Bronchial epithelial cell (primary cell): ENCODE measurements around the gene ZFP92. TPM values are rescaled to one million over a fixed set of nuclear protein-coding genes. Genes with fewer than 3 reads are reported as not detected.

Source experiments
- DNase-seq: peaks from one replicate; pipeline ENCODE4 v3.0.0-alpha.2; 2010; ENCODE audit warnings: low read depth
- FAIRE-seq: peaks from 2 replicates; lab custom pipeline; 2011; peaks lifted over from hg19 to GRCh38; lab: Jason Lieb, UNC
- H3K27me3 ChIP-seq: 2 replicates; pipeline ENCODE4 v1.5.1; 2011; ENCODE audit warnings: low read length; ENCODE audit not compliant: control insufficient read depth, insufficient read depth
- H3K36me3 ChIP-seq: 2 replicates; pipeline ENCODE4 v1.5.1; 2011; ENCODE audit warnings: low read length; ENCODE audit not compliant: control insufficient read depth, insufficient read depth
- H3K4me3 ChIP-seq: 2 replicates; pipeline ENCODE4 v1.5.1; 2011; ENCODE audit warnings: mild to moderate bottlenecking, low read depth, low read length, control low read depth
- total RNA-seq: library from RNA; depleted of rRNA; stranded (reverse); fragments of >200 nt; gene quantifications from 2 replicates; pipeline ENCODE4 v1.2.1, GENCODE V29; 2014
- TF ChIP-seq, protein P1 (sequence below): IDR thresholded peaks from 2 replicates; pipeline ENCODE4 v1.5.1; 2011; ENCODE audit warnings: mild to moderate bottlenecking, moderate library complexity, low read length, control low read depth, inconsistent platforms; ENCODE audit not compliant: insufficient read depth, severe bottlenecking

The ZFP92 gene
- total RNA-seq, 1 donor from 2014 or later: 0.53 TPM

DNA sequence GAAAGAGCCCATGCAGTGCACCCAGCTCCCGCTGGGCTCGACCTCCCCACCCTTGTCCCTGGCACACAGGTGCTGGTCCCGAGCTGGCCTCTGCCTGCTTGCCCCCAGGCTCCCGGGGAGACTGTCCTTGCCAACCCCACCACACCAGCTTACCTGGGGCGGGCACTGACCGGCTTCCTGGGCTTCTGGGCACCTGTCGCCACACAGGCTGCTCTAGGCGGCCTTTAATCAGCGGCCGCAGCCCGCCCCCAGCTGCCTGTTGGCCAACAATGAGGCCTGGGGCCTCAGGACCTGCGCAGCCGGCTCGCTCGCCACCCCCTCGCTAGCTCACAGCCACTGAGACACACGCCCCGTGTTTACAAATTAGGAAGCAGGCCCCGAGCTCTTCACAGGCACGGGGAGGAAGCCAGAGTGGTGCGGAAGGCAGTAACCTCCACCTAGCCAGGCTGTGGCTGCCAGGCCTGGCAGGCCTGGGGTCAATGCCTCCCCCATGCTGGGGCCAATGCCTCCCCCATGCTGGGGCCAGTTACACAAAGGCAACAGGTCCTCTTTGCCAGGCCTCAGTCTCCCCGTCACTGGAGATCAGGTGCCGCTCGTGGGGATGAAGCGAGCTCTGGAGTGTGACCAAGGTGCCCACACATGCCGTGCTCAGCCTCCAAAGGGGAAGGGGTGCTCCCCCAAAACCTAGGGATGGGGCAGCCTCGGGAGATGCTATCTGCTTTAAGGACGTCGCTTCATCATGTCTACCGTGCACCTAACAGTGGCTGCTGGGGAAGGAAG, 34.8 kb downstream of the ZFP92 start, which contains the start of gene TREX2:
TREX2 (minus strand) TSS at position 201 of the 780 bp plus-strand sequence. CDS start 626 bp downstream, outside the sequence.
- no peak within 1 kb of the TSS for H3K4me3 ChIP-seq
- no peaks in the 10 kb centered on the region for H3K27me3 ChIP-seq
- FAIRE-seq: no peak
- TF ChIP-seq, protein P1, sequence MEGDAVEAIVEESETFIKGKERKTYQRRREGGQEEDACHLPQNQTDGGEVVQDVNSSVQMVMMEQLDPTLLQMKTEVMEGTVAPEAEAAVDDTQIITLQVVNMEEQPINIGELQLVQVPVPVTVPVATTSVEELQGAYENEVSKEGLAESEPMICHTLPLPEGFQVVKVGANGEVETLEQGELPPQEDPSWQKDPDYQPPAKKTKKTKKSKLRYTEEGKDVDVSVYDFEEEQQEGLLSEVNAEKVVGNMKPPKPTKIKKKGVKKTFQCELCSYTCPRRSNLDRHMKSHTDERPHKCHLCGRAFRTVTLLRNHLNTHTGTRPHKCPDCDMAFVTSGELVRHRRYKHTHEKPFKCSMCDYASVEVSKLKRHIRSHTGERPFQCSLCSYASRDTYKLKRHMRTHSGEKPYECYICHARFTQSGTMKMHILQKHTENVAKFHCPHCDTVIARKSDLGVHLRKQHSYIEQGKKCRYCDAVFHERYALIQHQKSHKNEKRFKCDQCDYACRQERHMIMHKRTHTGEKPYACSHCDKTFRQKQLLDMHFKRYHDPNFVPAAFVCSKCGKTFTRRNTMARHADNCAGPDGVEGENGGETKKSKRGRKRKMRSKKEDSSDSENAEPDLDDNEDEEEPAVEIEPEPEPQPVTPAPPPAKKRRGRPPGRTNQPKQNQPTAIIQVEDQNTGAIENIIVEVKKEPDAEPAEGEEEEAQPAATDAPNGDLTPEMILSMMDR: no peak
- DNase-seq: no peak
- H3K36me3 ChIP-seq: no peaks in the 10 kb centered on the region

DNA sequence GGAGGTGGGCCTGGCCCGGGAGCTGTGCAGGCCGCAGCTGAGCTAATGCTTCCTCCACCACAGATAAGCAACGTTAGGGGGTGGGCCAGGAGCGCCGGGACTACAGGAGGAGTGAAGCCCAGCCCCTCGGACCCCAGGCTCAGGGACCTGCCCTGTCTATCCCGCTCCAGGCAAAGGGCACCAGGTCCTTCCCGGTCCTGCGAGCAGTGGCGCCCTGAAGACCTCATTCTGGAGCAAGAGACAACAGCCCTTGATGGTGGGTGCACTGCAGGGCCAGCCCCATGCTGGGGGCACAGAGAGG, 35.3 kb downstream of the ZFP92 start:
- no peak overlapping the region for H3K4me3 ChIP-seq
- FAIRE-seq: no peak
- TF ChIP-seq, protein P1: no peak
- no peaks in the 10 kb centered on the region for H3K36me3 ChIP-seq
- no peak for DNase-seq
- no peaks in the 10 kb centered on the region for H3K27me3 ChIP-seq

DNA sequence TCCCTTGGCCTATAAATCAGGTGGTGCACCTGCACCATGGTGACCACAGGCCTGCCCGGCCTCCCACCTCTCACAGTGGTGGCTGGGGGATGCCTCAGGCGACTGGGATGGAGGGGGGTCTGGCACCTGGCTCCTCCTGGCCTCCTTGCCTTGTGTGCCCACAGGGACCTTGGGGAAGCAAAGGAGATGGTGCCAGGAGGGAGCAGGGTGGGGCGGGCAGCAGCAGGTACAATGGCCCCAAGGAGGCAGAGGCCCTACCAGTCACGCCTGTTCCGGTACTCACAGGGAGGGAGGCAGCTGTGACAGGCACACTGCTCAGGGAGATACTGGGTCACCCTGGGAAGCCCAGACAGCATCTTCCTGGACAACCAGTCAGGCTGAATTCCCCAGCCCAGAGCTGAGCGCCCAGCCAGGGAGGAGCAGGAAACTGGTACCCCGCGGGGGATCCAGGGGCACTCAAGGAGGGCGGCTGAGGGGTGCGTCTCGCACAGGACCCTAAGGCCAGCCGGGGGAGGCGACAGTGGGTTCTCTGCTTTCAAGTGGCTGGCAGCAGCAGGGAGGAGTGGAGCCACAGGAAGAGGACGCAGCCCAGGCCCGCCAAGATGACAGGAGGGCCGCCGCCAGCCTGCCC, 35.8 kb downstream of the ZFP92 start:
- no peaks in the 10 kb centered on the region for H3K27me3 ChIP-seq
- TF ChIP-seq, protein P1: no peak
- H3K36me3 ChIP-seq: no peaks in the 10 kb centered on the region
- DNase-seq (no peak), FAIRE-seq (no peak)
- no peak overlapping the region for H3K4me3 ChIP-seq

DNA sequence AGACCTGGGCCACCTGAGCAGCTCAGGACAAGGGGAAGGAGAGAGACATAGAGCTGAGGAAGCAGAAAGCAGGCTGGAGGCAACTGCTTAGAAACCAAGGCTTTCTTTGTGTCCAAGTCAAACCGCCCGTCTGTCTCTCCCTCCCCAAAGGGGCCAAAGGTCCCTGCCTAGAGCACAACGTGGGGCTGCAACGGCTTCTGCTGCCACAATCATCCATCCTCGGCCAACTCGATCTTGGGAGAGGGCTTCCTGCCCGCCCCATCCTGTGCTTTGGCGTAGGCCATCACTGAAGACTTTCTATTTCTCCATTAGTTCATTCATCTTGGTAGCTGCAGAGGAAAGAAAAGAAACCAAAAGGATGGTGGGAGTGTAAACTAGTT, 36.3 kb downstream of the ZFP92 start:
- no peaks in the 10 kb centered on the region for H3K36me3 ChIP-seq
- no peak for FAIRE-seq

DNA sequence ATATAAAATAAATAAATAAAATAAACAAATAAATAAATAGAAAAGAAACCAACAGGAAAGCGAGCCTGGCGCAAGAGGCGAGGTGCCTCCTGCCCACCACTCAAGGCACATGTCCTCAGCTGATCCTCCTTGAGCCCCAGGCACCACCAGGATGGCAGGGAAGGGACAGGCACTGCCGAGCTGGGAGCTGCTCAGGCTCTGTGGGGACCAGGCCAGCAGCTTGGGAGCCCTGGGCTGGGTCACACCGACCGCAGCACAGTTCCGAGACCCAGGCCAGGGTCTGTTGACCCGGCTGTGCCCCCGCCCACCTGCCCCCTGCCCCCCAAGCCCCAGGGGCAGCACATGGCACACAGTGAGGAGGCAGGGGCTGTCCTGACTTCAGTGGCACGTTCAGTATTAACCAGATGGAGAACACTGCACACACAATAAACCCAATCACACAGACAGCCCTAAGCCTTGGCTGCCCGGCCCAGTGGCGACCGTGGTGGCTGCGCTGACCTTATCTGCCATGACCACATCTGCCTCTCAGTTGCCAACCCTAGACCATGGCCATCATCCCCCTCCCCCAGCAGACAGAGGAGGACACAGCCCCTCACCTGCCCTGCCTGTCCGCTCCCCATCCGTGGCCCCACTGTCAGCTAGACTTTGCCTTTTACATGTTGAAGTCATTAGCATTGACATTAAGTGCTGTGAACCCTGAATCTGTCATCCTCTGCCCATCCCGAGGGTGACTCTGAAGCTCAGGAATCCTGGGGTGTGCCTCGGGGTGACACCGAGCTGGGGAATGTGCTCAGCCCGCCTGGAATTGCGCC, 37.5 kb downstream of the ZFP92 start:
- TF ChIP-seq, protein P1: no peak
- DNase-seq (no peak), FAIRE-seq (no peak)
- no peak overlapping the region for H3K4me3 ChIP-seq
- H3K27me3 ChIP-seq: no peaks in the 10 kb centered on the region
- no peaks in the 10 kb centered on the region for H3K36me3 ChIP-seq

More for the DNA sequence above, 36.3 kb downstream of the ZFP92 start:
- no peaks in the 10 kb centered on the region for H3K27me3 ChIP-seq
- DNase-seq: no peak
- H3K4me3 ChIP-seq: no peak overlapping the region
- TF ChIP-seq, protein P1: no peak
